Ovary (tissue), 9 donors: ENCODE results near the gene RPAP2. TPM values are rescaled to one million over a fixed set of nuclear protein-coding genes. Genes with fewer than 3 reads are reported as not detected.
"Not testable (repeated sequence)": the region's sequence is repeated elsewhere in the genome, so short reads cannot be mapped to it uniquely, and the experiment has no call there.

Source experiments
- DNase-seq, 5 donors: peaks; one replicate each; pipeline ENCODE4 v3.0.0-alpha.2; 2019 to 2020
- H3K27ac ChIP-seq, 2 donors: fragments of 200-600 bp; one replicate each; pipeline versions ENCODE4 v1.5.1 to v1.8.0; 2019 to 2022
- H3K27me3 ChIP-seq: fragments of 200-600 bp; one replicate; pipeline ENCODE4 v1.8.0; 2022
- H3K36me3 ChIP-seq: fragments of 200-600 bp; sonication (generic); one replicate; pipeline ENCODE4 v1.5.1; 2019
- H3K4me1 ChIP-seq: one replicate; pipeline ENCODE4 v1.8.1; 2013; ENCODE audit warnings: mild to moderate bottlenecking, moderate library complexity; ENCODE audit not compliant: insufficient read depth
- H3K4me3 ChIP-seq: fragments of 200-600 bp; sonication (generic); one replicate; pipeline ENCODE4 v1.5.1; 2017
- H3K9me3 ChIP-seq, 2 donors: fragments of 200-600 bp in 1 of 2; sonication (generic) in 1 of 2; one replicate each; pipeline versions ENCODE4 v1.5.1 to v1.8.1; 2013 to 2019; ENCODE audit warnings: mild to moderate bottlenecking in 1 of 2, moderate library complexity in 1 of 2
- EP300 ChIP-seq: sonication (generic); formaldehyde crosslinking; IDR thresholded peaks from one replicate; pipeline ENCODE4 v1.6.1; 2017; ENCODE audit warnings: antibody characterized with exemption
- POLR2A ChIP-seq: fragments of 450-650 bp; IDR thresholded peaks from one replicate; pipeline ENCODE4 v1.6.1; 2017; ENCODE audit warnings: antibody characterized with exemption, mild to moderate bottlenecking, moderate library complexity
- WGBS, 3 donors: extraction: QIAGEN DNeasy Blood & Tissue Kit in 1 of 3; methylation state at CpG; one replicate each; pipeline versions ENCODE4 v1.1.5 to v1.1.7; 2013 to 2017; 5-methylcytosine and 5-hydroxymethylcytosine counted together
- intact Hi-C, 4 donors: fragments of 100-400 bp; cut with DNase I; formaldehyde crosslinking; loops; one replicate each; pipeline versions ENCODE4 v1.11.0 to v1.15.1; 2022 to 2023
- polyA plus RNA-seq, 2 donors: library from polyadenylated mRNA; stranded (reverse); fragments of 200-250 nt in 1 of 2; fragments of 350-450 nt in 1 of 2; fragmentation: Illumina TruSeq in 1 of 2; extraction: RNeasy Lipid Tissue Mini Kit (QIAGEN cat#74804) in 1 of 2; gene quantifications; one replicate each; pipeline ENCODE4 v1.2.3, GENCODE V29; 2013 to 2014
- total RNA-seq, 7 donors: library from RNA; depleted of rRNA in 2 of 7; stranded (reverse); fragments of >200 nt in 2 of 7; fragmentation: NEBNext Ultra II Directional in 3 of 7; extraction: Animal tissue kit (Norgen Biotek cat#: 25700) in 3 of 7; gene quantifications; one replicate each; pipeline versions ENCODE4 v1.1.0 to v1.2.4, GENCODE V29; 2016 to 2023
- TF ChIP-seq, protein P1 (sequence below), 3 donors: fragments of 450-650 bp in 2 of 3; fragments of 200-600 bp in 1 of 3; IDR thresholded peaks; one replicate each; pipeline versions ENCODE4 v1.5.1 to v1.8.0; 2016 to 2022; ENCODE audit warnings: antibody characterized with exemption in 3 of 3, mild to moderate bottlenecking in 1 of 3
- donor health status: DM: no; HTN: no; CAD: no; lungs with moderate emphysema.
- donor health status: DM: no; HTN: no; CAD: no.
- donor health status: Bipolar disorder and iron deficiency.
- donor health status: DM: yes; HTN: yes; CAD: no.
- donor health status: DM: no; HTN: no; CAD: no.
- donor health status: DM: yes; HTN: yes; CAD: no.

Gene RPAP2
- total and polyA plus RNA-seq, 9 donors = 6.3 to 46.4 (median 31.1) TPM

- no peaks in the 10 kb centered on the region for H3K27me3 ChIP-seq
- TF ChIP-seq POLR2A (no peak), EP300 (no peak)
- TF ChIP-seq, protein P1, sequence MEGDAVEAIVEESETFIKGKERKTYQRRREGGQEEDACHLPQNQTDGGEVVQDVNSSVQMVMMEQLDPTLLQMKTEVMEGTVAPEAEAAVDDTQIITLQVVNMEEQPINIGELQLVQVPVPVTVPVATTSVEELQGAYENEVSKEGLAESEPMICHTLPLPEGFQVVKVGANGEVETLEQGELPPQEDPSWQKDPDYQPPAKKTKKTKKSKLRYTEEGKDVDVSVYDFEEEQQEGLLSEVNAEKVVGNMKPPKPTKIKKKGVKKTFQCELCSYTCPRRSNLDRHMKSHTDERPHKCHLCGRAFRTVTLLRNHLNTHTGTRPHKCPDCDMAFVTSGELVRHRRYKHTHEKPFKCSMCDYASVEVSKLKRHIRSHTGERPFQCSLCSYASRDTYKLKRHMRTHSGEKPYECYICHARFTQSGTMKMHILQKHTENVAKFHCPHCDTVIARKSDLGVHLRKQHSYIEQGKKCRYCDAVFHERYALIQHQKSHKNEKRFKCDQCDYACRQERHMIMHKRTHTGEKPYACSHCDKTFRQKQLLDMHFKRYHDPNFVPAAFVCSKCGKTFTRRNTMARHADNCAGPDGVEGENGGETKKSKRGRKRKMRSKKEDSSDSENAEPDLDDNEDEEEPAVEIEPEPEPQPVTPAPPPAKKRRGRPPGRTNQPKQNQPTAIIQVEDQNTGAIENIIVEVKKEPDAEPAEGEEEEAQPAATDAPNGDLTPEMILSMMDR (IDR thresholded peaks at IDR 0.05) = no peak
- no peaks in the 10 kb centered on the region for H3K4me1 ChIP-seq
- H3K36me3 ChIP-seq = no peaks in the 10 kb centered on the region
- intact Hi-C loops = no loop called here
- no peak overlapping the region for H3K27ac ChIP-seq
- no peak for DNase-seq
- no peak overlapping the region for H3K4me3 ChIP-seq
- no peaks in the 10 kb centered on the region for H3K9me3 ChIP-seq
- 91 to 94% (median 91%) methylated on average over 2 of the region's 2 CpGs for WGBS, 3 donors
Measured at GRCh38 chr1:92374223-92374622, 75.4 kb downstream of the RPAP2 start.

DNA sequence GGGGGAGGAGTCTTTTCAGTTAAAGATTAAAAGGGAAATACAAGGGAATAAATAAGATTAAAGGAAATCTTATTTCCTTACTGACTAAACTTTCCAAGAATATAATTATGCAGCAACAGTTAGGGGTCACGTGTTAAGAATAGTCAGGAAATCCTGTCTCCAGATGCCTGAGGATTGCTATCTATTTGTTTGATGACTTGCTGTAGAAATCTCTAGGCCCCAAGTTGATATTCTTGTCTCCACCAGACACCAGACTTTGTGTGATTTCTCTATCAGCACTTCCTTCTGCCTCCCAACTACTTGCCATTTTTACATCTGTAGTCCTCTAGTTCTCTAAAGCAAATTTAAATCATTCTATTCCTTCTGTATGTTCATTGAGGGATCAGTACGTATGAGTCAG, 77.5 kb downstream of the RPAP2 start:
- no peaks in the 10 kb centered on the region for H3K4me1 ChIP-seq
- no peak for TF ChIP-seq POLR2A
- TF ChIP-seq, protein P1 (IDR thresholded peaks at IDR 0.05) = no peak
- TF ChIP-seq EP300 = no peak
- no peak for DNase-seq
- H3K36me3 ChIP-seq = no peaks in the 10 kb centered on the region
- peaks cover 0 to 5% of the 10 kb centered on the region in 2 donors for H3K9me3 ChIP-seq
- H3K27me3 ChIP-seq = no peaks in the 10 kb centered on the region
- no peak overlapping the region for H3K27ac ChIP-seq
- intact Hi-C loops = no loop called here
- 83 to 88% (median 87%) methylated on average over 2 of the region's 2 CpGs for WGBS, 3 donors
- H3K4me3 ChIP-seq = no peak overlapping the region

GRCh38 chr1:92377991-92378390, 79.1 kb downstream of the RPAP2 start:
- WGBS, 3 donors = 94 to 96% (median 95%) methylated on average over 4 of the region's 4 CpGs

DNA sequence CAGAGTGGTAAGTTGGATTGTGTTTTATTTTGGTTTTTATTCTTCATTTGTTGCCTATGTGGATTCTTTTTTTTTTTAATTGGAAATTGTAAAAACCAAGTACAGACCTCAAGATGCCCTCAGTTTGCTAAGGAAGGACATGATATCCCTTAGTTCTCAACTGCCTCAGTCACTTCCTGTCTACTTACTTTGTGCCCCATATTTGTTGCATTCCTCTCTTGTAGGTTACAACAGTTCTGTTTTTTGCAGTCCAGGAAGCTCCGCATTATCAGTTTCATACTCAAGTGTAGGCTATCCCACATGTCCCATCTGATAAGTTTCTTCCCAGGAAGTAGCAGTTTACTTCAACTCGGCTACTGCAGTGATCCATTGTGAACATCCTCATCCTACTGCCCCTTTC, 82.0 kb downstream of the RPAP2 start:
- no peak for DNase-seq
- no peaks in the 10 kb centered on the region for H3K4me1 ChIP-seq
- no peak overlapping the region for H3K4me3 ChIP-seq
- WGBS, 3 donors = 91 to 100% (median 98%) methylated on average over 2 of the region's 2 CpGs
- H3K27ac ChIP-seq = no peak overlapping the region
- peaks cover 0 to 5% of the 10 kb centered on the region in 2 donors for H3K9me3 ChIP-seq
- H3K27me3 ChIP-seq = no peaks in the 10 kb centered on the region
- TF ChIP-seq EP300 = no peak
- TF ChIP-seq POLR2A = no peak
- TF ChIP-seq, protein P1 (IDR thresholded peaks at IDR 0.05) = no peak
- intact Hi-C loops = no loop called here
- no peaks in the 10 kb centered on the region for H3K36me3 ChIP-seq

More at GRCh38 chr1:92377991-92378390, 79.1 kb downstream of the RPAP2 start:
- H3K27me3 ChIP-seq, H3K9me3 ChIP-seq, H3K4me3 ChIP-seq, H3K36me3 ChIP-seq, intact Hi-C loops, H3K27ac ChIP-seq, H3K4me1 ChIP-seq, DNase-seq: not testable (repeated sequence)

DNA sequence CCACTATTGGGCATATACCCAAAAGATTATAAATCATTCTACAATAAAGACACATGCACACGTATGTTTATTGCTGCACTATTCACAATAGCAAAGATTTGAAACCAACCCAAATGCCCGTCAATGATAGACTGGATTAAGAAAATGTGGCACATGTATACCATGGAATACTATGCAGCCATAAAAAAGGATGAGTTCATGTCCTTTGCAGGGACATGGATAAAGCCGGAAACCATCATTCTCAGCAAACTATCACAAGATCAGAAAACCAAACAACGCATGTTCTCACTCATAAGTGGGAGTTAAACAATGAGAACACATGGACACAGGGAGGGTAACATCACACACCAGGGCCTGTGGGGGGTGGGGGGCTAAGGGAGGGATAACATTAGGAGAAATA, 95.1 kb downstream of the RPAP2 start:
- 81 to 97% (median 95%) methylated on average over 4 of the region's 4 CpGs for WGBS, 3 donors
- H3K27ac ChIP-seq, DNase-seq, intact Hi-C loops, H3K36me3 ChIP-seq, H3K9me3 ChIP-seq, H3K4me1 ChIP-seq, H3K4me3 ChIP-seq, H3K27me3 ChIP-seq: not testable (repeated sequence)

DNA sequence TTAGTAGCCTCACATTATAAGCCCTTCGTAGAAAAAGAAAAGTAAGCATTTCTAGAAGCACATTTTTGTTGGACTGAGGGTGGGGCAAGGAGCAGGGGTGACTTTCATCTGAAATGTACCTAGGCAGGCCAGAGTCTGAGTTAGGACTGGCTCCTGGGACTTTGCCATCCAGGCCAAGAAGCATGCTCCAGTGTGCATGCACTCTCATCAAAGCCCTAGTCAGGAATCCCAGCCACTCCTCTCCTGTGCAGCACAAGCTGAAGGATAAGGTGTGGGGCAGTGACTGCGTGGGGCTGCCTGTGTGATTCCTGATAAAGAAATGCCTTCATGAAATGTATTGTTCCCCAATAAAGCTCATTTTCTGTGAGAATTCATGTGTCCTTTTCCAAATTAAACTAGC, 99.7 kb downstream of the RPAP2 start:
- no peak overlapping the region for H3K4me3 ChIP-seq
- no peak overlapping the region for H3K27ac ChIP-seq
- H3K27me3 ChIP-seq = no peaks in the 10 kb centered on the region
- WGBS, 3 donors = 75 to 80% (median 77%) methylated on average over 2 of the region's 2 CpGs
- TF ChIP-seq POLR2A (no peak), EP300 (no peak)
- TF ChIP-seq, protein P1 (IDR thresholded peaks at IDR 0.05) = no peak
- no peaks in the 10 kb centered on the region for H3K4me1 ChIP-seq
- peaks cover 0 to 5% of the 10 kb centered on the region in 2 donors for H3K9me3 ChIP-seq
- no peaks in the 10 kb centered on the region for H3K36me3 ChIP-seq
- no peak for DNase-seq
- intact Hi-C loops = no loop called here
